SK-N-SH (cell line): ENCODE data around the gene CPNE1. TPM values are rescaled to one million over a fixed set of nuclear protein-coding genes. Genes with fewer than 3 reads are reported as not detected.

Experiments used
- CTCF ChIA-PET: fragments of 300-600, 350-600 bp; formaldehyde crosslinking; extraction: SDS; loops from one replicate; lab custom pipeline; 2021; lab: Yijun Ruan, JAX
- POLR2A ChIA-PET: fragments of 350-600 bp; sonication (Branson Sonifier 250); formaldehyde crosslinking; extraction: SDS; loops from one replicate; lab custom pipeline; 2020; ENCODE audit warnings: antibody characterized with exemption, inconsistent platforms; lab: Yijun Ruan, JAX
- DNase-seq: peaks from one replicate; pipeline ENCODE4 v3.0.0; 2012
- H2AFZ ChIP-seq: fragments of 200-600 bp; sonication (generic); 2 replicates; pipeline ENCODE4 v1.8.1; 2016; ENCODE audit warnings: antibody characterized with exemption, mild to moderate bottlenecking, low read depth
- H3F3A ChIP-seq: fragments of 200-600 bp; sonication (generic); replicated peaks from 2 replicates; pipeline ENCODE3; 2016; ENCODE audit warnings: antibody characterized with exemption, mild to moderate bottlenecking; ENCODE audit not compliant: insufficient read depth
- H3K27ac ChIP-seq, 2 experiments: fragments of 200-500 bp in 1 of 2; fragments of 200-600 bp in 1 of 2; sonication (Bioruptor generic) in 1 of 2; sonication (generic), shearing (Covaris generic) in 1 of 2; 2 replicates each; pipeline versions ENCODE4 v1.5.1 to v1.6.1; 2014 to 2016; ENCODE audit warnings: low read depth in 2 of 2, inconsistent platforms in 1 of 2, low read length in 1 of 2, mild to moderate bottlenecking in 1 of 2, mixed read lengths in 1 of 2
- H3K27me3 ChIP-seq: fragments of 200-600 bp; sonication (generic), shearing (Covaris generic); 2 replicates; pipeline ENCODE4 v1.6.1; 2016; ENCODE audit warnings: mixed run types; ENCODE audit not compliant: insufficient read depth
- H3K36me3 ChIP-seq, 2 experiments: fragments of 200-500 bp in 1 of 2; fragments of 200-600 bp in 1 of 2; sonication (Bioruptor generic) in 1 of 2; sonication (generic) in 1 of 2; replicated peaks in 1 of 2; 2 replicates each; pipeline versions ENCODE3 to v1.5.1; 2014 to 2016; ENCODE audit warnings: low read length in 1 of 2, mild to moderate bottlenecking in 1 of 2; ENCODE audit not compliant: insufficient read depth in 2 of 2, control insufficient read depth in 1 of 2
- H3K4me1 ChIP-seq, 2 experiments: fragments of 200-500 bp in 1 of 2; fragments of 200-600 bp in 1 of 2; sonication (Bioruptor generic) in 1 of 2; sonication (generic), shearing (Covaris generic) in 1 of 2; 2 replicates each; pipeline versions ENCODE4 v1.5.1 to v1.6.1; 2014 to 2016; ENCODE audit warnings: low read depth in 1 of 2, low read length in 1 of 2, mixed run types in 1 of 2; ENCODE audit not compliant: insufficient read depth in 2 of 2, control insufficient read depth in 1 of 2
- H3K4me2 ChIP-seq: fragments of 200-600 bp; sonication (generic), shearing (Covaris generic); 2 replicates; pipeline ENCODE4 v1.6.1; 2017; ENCODE audit warnings: mixed run types
- H3K4me3 ChIP-seq, 2 experiments: fragments of 200-500 bp in 1 of 2; fragments of 200-600 bp in 1 of 2; sonication (Bioruptor generic) in 1 of 2; sonication (generic), shearing (Covaris generic) in 1 of 2; 2 replicates each; pipeline versions ENCODE4 v1.5.1 to v1.8.1; 2014 to 2016; ENCODE audit warnings: low read depth in 2 of 2, inconsistent platforms in 1 of 2, low read length in 1 of 2, mild to moderate bottlenecking in 1 of 2, mixed read lengths in 1 of 2, moderate library complexity in 1 of 2
- H3K79me2 ChIP-seq: fragments of 200-600 bp; sonication (generic); 2 replicates; pipeline ENCODE4 v1.8.1; 2017; ENCODE audit warnings: mild to moderate bottlenecking; ENCODE audit not compliant: insufficient read depth
- H3K9ac ChIP-seq: fragments of 200-600 bp; sonication (generic); 2 replicates; pipeline ENCODE4 v1.6.1; 2017; ENCODE audit warnings: mixed run types
- H3K9me2 ChIP-seq: fragments of 200-600 bp; sonication (generic); 2 replicates; pipeline ENCODE4 v1.6.1; 2017; ENCODE audit warnings: mixed run types
- H3K9me3 ChIP-seq: fragments of 200-600 bp; sonication (generic); 2 replicates; pipeline ENCODE4 v1.6.1; 2017; ENCODE audit warnings: mixed run types, mild to moderate bottlenecking, moderate library complexity
- H4K20me1 ChIP-seq: fragments of 200-600 bp; sonication (generic); 2 replicates; pipeline ENCODE4 v1.6.1; 2017; ENCODE audit warnings: mild to moderate bottlenecking, mixed run types; ENCODE audit not compliant: insufficient read depth
- CHD2 ChIP-seq: fragments of 150-350 bp; IDR thresholded peaks from 2 replicates; pipeline ENCODE4 v1.6.1; 2018; ENCODE audit warnings: low read length; ENCODE audit not compliant: partially characterized antibody
- ELF1 ChIP-seq: IDR thresholded peaks from 2 replicates; pipeline ENCODE4 v1.4.0; 2012
- EZH2phosphoT487 ChIP-seq: fragments of 200-600 bp; sonication (generic); IDR thresholded peaks from 2 replicates; pipeline ENCODE4 v1.6.1; 2017; ENCODE audit warnings: low read depth, mixed run types, mild to moderate bottlenecking, antibody characterized with exemption, moderate library complexity, borderline replicate concordance
- FOSL2 ChIP-seq: IDR thresholded peaks from 2 replicates; pipeline ENCODE4 v1.4.0; 2012; ENCODE audit warnings: low read depth, mild to moderate bottlenecking, moderate library complexity, borderline replicate concordance
- GABPA ChIP-seq: IDR thresholded peaks from 2 replicates; pipeline ENCODE4 v1.4.0; 2012; ENCODE audit warnings: low read depth, mild to moderate bottlenecking
- GATA2 ChIP-seq: sonication (generic); formaldehyde crosslinking; IDR thresholded peaks from 2 replicates; pipeline ENCODE4 v1.5.0; 2020; ENCODE audit warnings: mild to moderate bottlenecking, missing genetic modification reagents
- MXI1 ChIP-seq: IDR thresholded peaks from 2 replicates; pipeline ENCODE4 v1.6.1; 2012; ENCODE audit warnings: mild to moderate bottlenecking, low read depth, low read length, improper control_type of control experiment
- NFIC ChIP-seq: IDR thresholded peaks from 2 replicates; pipeline ENCODE4 v1.4.0; 2012; ENCODE audit warnings: borderline replicate concordance
- NRF1 ChIP-seq: IDR thresholded peaks from 2 replicates; pipeline ENCODE4 v1.6.1; 2012; ENCODE audit warnings: low read depth, mild to moderate bottlenecking, low read length
- RCOR1 ChIP-seq: fragments of 150-350 bp; IDR thresholded peaks from 2 replicates; pipeline ENCODE4 v1.6.1; 2017; ENCODE audit warnings: antibody characterized with exemption, low read length
- RFX5 ChIP-seq: IDR thresholded peaks from 2 replicates; pipeline ENCODE4 v1.6.1; 2012; ENCODE audit warnings: mild to moderate bottlenecking, improper control_type of control experiment, low read length
- SMC3 ChIP-seq: IDR thresholded peaks from 2 replicates; pipeline ENCODE4 v1.6.1; 2012; ENCODE audit warnings: low read depth, low read length, improper control_type of control experiment
- TAF1 ChIP-seq: IDR thresholded peaks from 2 replicates; pipeline ENCODE4 v1.6.1; 2012; ENCODE audit warnings: low read depth, mild to moderate bottlenecking, low read length, moderate library complexity, borderline replicate concordance
- TEAD4 ChIP-seq: IDR thresholded peaks from 2 replicates; pipeline ENCODE4 v1.4.0; 2012; ENCODE audit warnings: mild to moderate bottlenecking, borderline replicate concordance; ENCODE audit not compliant: insufficient read depth
- WGBS: methylation state at CpG from one replicate; pipeline ENCODE4 v1.1.6; 2017; ENCODE audit warnings: low lambda C conversion rate; 5-methylcytosine and 5-hydroxymethylcytosine counted together
- polyA plus RNA-seq, 3 experiments: library from polyadenylated mRNA; depleted of rRNA; stranded (reverse); fragments of >200 nt; gene quantifications; 2 replicates each; pipeline ENCODE4 v1.2.3, GENCODE V29; 2012
- TF ChIP-seq, protein P1 (sequence below): IDR thresholded peaks from 2 replicates; pipeline ENCODE4 v1.4.0; 2012; ENCODE audit warnings: low read depth
- TF ChIP-seq, protein P2 (sequence below): fragments of 150-350 bp; IDR thresholded peaks from 2 replicates; pipeline ENCODE4 v1.6.1; 2017; ENCODE audit warnings: antibody characterized with exemption, low read length, low read depth, borderline replicate concordance
- TF ChIP-seq, protein P3 (sequence below): IDR thresholded peaks from 2 replicates; pipeline ENCODE4 v1.4.0; 2012; ENCODE audit warnings: low read depth, borderline replicate concordance
- TF ChIP-seq, protein P4 (sequence below): IDR thresholded peaks from 2 replicates; pipeline ENCODE4 v1.6.1; 2012; ENCODE audit warnings: mild to moderate bottlenecking, low read depth, low read length, moderate library complexity
- TF ChIP-seq, protein P5 (sequence below): IDR thresholded peaks from 2 replicates; pipeline ENCODE4 v1.4.0; 2012; ENCODE audit warnings: low read depth, borderline replicate concordance
- TF ChIP-seq, protein P6 (sequence below): fragments of 200-600 bp; sonication (generic); IDR thresholded peaks from 2 replicates; pipeline ENCODE4 v1.6.1; 2017; ENCODE audit warnings: antibody characterized with exemption, mild to moderate bottlenecking, moderate library complexity

The CPNE1 gene
- polyA plus RNA-seq, 1 of the 3 experiments (the other 2 are of a cell fraction): 279 TPM

DNA sequence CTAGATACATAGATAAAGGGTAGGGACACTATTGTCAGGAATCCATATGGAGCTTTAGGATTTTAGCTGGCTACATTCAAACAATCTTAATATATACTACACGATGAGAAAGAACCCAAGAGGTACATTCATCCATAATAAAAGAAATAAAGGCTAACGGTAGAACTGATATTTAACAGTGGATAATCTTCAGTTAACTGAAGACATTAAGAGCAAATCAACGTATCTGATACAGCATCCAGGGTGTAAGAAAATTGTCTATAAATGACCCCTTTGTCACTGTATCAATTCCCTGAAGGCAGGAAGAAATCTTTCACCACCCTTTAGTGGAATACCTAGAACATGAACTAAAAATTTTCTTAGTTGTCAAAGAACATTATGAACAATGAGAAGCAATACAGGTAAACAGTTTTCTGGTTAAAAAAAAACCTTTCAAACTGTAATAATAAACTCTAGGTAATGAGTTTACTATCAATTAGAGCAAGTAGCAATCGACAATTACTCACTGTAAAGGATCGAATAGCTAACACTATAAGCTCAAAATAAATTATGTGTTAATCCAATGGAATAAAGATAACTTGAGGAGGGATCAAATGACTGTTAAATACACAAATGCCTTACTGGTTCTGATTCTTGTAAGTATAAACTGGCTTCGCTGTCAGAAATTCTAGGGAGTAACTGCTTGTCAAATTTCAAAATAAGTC lies 46.3 kb upstream of the CPNE1 start:
- Histone ChIP-seq H3K9me3 (no peaks in the 10 kb centered on the region), H3K36me3 (peaks cover 93 to 100% of the 10 kb centered on the region in 2 experiments), H3K4me1 (peaks cover 0 to 21% of the 10 kb centered on the region in 2 experiments; a peak in 3 of 4 replicates), H4K20me1 (peaks cover 85% of the 10 kb centered on the region), H3K9me2 (no peaks in the 10 kb centered on the region), H3K79me2 (peaks cover 96% of the 10 kb centered on the region), H3K9ac (no peak overlapping the region), H3K27ac (peak overlapping the region in 1 of 2 experiments; percentile 42; a peak in 1 of 4 replicates), H3F3A (peaks cover 91% of the 10 kb centered on the region), H3K4me2 (no peak overlapping the region), H2AFZ (no peak overlapping the region), H3K27me3 (no peaks in the 10 kb centered on the region), H3K4me3 (no peak overlapping the region)
- ChIA-PET CTCF (interaction anchor here (1.0 to 4.3 kb wide), 3 partner anchors 11 to 31 kb away, joined by 3 to 18 read pairs (median 4); partner anchors contain the start of genes NFS1, RBM39 and ROMO1), POLR2A (interaction anchor here (1.2 kb wide), 1 partner anchor 9 kb away, joined by 3 read pairs; no protein-coding TSS in a partner anchor)
- no peak for DNase-seq
- TF ChIP-seq, protein P1, sequence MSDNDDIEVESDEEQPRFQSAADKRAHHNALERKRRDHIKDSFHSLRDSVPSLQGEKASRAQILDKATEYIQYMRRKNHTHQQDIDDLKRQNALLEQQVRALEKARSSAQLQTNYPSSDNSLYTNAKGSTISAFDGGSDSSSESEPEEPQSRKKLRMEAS: no peak
- TF ChIP-seq, protein P2, sequence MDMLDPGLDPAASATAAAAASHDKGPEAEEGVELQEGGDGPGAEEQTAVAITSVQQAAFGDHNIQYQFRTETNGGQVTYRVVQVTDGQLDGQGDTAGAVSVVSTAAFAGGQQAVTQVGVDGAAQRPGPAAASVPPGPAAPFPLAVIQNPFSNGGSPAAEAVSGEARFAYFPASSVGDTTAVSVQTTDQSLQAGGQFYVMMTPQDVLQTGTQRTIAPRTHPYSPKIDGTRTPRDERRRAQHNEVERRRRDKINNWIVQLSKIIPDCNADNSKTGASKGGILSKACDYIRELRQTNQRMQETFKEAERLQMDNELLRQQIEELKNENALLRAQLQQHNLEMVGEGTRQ: no peak
- TF ChIP-seq, protein P3, sequence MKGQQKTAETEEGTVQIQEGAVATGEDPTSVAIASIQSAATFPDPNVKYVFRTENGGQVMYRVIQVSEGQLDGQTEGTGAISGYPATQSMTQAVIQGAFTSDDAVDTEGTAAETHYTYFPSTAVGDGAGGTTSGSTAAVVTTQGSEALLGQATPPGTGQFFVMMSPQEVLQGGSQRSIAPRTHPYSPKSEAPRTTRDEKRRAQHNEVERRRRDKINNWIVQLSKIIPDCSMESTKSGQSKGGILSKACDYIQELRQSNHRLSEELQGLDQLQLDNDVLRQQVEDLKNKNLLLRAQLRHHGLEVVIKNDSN: no peak
- TF ChIP-seq, protein P4, sequence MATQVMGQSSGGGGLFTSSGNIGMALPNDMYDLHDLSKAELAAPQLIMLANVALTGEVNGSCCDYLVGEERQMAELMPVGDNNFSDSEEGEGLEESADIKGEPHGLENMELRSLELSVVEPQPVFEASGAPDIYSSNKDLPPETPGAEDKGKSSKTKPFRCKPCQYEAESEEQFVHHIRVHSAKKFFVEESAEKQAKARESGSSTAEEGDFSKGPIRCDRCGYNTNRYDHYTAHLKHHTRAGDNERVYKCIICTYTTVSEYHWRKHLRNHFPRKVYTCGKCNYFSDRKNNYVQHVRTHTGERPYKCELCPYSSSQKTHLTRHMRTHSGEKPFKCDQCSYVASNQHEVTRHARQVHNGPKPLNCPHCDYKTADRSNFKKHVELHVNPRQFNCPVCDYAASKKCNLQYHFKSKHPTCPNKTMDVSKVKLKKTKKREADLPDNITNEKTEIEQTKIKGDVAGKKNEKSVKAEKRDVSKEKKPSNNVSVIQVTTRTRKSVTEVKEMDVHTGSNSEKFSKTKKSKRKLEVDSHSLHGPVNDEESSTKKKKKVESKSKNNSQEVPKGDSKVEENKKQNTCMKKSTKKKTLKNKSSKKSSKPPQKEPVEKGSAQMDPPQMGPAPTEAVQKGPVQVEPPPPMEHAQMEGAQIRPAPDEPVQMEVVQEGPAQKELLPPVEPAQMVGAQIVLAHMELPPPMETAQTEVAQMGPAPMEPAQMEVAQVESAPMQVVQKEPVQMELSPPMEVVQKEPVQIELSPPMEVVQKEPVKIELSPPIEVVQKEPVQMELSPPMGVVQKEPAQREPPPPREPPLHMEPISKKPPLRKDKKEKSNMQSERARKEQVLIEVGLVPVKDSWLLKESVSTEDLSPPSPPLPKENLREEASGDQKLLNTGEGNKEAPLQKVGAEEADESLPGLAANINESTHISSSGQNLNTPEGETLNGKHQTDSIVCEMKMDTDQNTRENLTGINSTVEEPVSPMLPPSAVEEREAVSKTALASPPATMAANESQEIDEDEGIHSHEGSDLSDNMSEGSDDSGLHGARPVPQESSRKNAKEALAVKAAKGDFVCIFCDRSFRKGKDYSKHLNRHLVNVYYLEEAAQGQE: no peak
- TF ChIP-seq, protein P5, sequence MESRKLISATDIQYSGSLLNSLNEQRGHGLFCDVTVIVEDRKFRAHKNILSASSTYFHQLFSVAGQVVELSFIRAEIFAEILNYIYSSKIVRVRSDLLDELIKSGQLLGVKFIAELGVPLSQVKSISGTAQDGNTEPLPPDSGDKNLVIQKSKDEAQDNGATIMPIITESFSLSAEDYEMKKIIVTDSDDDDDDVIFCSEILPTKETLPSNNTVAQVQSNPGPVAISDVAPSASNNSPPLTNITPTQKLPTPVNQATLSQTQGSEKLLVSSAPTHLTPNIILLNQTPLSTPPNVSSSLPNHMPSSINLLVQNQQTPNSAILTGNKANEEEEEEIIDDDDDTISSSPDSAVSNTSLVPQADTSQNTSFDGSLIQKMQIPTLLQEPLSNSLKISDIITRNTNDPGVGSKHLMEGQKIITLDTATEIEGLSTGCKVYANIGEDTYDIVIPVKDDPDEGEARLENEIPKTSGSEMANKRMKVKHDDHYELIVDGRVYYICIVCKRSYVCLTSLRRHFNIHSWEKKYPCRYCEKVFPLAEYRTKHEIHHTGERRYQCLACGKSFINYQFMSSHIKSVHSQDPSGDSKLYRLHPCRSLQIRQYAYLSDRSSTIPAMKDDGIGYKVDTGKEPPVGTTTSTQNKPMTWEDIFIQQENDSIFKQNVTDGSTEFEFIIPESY: no peak
- TF ChIP-seq CHD2 (no peak), GABPA (no peak), ELF1 (no peak), SMC3 (no peak), RCOR1 (no peak), TAF1 (no peak), RFX5 (no peak), TEAD4 (no peak), FOSL2 (no peak), MXI1 (no peak), NRF1 (no peak), GATA2 (CRISPR knock-in tag) (no peak), EZH2phosphoT487 (no peak), NFIC (no peak)
- TF ChIP-seq, protein P6, sequence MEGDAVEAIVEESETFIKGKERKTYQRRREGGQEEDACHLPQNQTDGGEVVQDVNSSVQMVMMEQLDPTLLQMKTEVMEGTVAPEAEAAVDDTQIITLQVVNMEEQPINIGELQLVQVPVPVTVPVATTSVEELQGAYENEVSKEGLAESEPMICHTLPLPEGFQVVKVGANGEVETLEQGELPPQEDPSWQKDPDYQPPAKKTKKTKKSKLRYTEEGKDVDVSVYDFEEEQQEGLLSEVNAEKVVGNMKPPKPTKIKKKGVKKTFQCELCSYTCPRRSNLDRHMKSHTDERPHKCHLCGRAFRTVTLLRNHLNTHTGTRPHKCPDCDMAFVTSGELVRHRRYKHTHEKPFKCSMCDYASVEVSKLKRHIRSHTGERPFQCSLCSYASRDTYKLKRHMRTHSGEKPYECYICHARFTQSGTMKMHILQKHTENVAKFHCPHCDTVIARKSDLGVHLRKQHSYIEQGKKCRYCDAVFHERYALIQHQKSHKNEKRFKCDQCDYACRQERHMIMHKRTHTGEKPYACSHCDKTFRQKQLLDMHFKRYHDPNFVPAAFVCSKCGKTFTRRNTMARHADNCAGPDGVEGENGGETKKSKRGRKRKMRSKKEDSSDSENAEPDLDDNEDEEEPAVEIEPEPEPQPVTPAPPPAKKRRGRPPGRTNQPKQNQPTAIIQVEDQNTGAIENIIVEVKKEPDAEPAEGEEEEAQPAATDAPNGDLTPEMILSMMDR: no peak
- 87% methylated on average over 6 of the region's 6 CpGs for WGBS
